Stimulated activated CD8-positive, alpha-beta memory T cell treated with anti-CD3 and anti-CD28 coated beads, Interleukin-7, amount 100 ng/mL, for 4 hours (primary cell): ENCODE measurements around the gene DCTPP1.

Source experiments
- DNase-seq, 2 donors: peaks; one replicate each; pipeline ENCODE4 v3.0.0-alpha.2; 2020; ENCODE audit warnings: low read depth in 2 of 2

The DCTPP1 gene

DNA sequence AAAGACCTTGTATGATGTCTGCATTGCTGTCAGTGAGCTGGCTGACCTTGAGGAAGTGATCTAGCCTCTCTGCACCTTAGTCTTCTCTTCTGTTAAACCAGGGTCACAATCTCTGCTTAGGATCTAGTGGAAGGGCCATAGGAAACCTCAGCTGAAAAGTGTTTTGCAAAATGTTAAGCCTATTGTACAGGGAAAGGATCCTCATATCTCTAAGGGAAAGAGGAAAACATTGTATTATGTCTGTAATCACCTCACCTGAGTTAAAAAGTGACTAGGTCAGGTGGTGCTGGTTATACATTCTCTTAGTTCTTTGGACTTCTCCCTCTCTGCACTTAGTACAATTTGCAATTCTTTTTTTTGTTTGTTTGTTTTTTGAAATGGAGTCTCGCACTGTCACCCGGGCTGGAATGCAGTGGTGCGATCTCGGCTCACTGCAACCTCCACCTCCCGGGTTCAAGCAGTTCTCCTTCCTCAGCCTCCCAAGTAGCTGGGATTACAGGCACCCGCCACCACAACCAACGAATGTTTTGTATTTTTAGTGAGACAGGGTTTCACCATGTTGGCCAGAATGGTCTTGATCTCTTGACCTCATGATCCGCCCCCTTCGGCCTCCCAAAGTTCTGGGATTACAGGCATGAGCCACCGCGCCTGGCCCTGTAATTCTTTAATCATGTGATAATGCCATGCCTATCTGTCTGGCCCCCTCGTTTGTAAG, 17.8 kb upstream of the DCTPP1 start:
- no peak for DNase-seq

DNA sequence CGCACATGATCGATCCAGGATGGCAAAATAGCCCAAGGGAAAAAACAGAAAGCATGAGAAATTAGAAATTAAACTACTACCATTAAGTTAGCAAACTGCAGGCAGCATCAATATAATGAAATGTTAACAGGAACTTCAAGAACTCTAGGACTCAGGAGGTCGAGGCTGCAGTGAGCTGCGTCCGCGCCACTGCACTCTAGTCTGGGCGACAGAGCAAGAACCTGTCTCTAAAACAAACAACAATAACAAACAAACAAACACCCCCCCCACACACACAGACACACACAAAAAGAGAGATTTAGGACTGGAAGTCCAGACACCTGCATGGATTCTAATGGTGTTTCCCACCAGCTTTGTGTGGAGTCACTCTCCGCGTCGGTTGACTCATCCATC, 16.4 kb upstream of the DCTPP1 start:
- no peak for DNase-seq

DNA sequence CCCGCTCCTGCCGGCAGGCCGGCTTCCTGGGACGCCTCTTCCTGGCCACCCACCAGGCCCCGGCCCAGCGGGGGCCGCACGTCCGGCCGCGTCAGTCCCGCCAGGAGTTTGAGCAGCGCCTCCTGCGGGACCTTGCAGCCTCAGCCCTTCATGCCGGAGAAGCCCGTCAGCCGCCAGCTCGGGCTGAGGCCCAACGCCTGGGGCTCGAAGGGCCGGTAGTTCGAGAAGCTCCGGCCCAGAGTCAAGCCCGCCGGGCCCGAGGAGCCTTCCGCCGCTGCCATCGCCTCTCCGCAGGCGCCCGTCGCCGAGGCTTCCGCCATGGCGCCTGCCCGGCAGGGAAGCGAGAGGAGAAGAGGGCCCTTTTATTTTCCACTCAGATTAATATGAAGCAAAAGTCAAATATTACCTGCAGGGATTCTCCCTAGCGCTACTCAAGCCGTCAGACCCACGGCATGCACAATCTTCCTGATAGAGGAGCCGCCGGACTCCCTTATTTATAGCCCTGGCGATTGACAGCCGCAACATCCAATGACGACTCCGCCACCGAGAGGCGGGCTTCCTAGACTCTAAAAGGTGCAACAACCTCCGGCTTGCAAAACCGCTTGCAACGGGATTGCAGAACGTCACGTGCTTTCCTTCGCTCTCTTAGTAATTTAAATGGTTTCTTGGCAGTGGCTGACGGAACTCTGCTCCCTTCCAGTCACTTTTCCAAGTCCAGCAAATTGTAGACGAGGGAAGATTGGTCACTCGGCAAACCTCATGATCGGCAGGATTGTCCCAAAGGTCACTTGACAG, 15.8 kb upstream of the DCTPP1 start, which contains the start of gene SEPHS2:
Gene SEPHS2 (minus strand): TSS at position 467 of the 795 bp plus-strand sequence. CDS start 147 bp downstream, at position 320.
- DNase-seq = peak; percentile 89 to 95

DNA sequence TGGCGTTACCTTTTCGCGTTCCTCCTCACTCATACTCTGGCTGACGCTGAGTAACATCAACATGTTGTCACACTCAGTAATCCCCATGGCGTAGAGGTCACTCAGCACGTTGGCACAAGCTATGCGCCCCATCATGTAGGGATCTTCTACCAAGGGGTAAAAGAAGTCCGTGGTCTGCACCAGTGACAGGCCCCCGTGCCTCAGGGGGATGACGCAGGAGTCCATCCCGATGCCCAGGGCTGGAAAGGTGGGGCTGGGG, 15.2 kb upstream of the DCTPP1 start:
- no peak for DNase-seq

DNA sequence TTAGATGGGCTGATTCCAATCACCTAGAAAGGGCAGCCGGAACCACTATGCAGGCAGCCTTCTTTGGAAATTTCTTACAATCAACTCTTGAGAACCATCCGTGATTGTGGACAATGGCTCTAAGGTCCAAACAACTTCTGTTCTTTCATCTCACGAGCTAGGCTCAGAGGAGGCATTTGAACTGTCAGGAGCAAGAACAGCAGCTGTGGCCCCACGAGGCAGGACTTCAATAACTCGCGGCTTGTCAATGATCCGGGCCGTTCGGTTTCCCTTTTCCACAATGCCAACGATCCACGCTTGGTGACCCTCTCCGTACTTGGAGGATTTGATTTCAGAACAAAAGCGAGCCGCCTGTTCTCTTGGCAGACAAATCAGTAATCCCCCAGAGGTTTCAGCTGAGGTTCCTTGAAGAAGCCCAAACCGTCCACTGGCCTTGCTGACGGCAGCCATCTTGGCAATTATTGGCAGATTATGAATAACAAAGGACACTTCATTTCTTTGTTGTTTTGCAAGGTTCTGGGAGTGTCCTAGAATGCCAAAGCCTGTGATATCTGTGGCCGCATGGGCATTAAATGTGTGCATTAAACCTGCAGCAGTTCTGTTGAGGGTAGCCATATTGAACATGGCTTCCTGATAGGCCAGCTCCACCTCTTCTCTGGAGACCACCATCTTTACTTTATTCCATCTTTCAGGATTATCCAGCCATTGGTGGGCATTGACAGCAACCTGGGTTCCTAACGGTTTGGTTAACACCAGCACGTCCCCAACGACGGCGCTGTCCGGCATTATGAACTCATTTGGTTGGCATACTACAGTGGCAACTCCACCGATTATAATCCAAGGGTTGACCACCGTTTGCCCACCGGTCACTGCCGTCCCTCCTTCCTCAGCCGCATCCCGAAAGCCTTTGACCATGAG, 14.7 kb upstream of the DCTPP1 start:
- DNase-seq = no peak

DNA sequence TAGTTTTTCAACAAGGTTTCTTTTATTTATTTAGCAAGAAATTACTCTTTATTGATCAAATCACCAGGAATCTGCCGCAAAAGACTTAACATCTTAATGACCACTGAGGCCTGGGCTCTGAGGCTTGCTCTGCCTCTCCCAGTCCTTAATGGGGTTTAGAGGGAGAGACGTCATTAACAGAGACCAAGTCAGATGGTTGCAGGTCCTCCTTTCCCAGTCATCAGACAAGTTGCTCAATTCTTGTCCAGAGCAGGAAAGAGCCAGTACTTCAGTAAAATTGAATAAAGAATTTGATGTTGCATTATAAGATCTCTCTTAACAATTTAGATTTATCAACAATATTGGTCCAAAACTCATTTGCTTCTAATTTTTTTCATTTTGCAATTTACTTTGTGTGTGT, 13.8 kb upstream of the DCTPP1 start:
- no peak for DNase-seq

DNA sequence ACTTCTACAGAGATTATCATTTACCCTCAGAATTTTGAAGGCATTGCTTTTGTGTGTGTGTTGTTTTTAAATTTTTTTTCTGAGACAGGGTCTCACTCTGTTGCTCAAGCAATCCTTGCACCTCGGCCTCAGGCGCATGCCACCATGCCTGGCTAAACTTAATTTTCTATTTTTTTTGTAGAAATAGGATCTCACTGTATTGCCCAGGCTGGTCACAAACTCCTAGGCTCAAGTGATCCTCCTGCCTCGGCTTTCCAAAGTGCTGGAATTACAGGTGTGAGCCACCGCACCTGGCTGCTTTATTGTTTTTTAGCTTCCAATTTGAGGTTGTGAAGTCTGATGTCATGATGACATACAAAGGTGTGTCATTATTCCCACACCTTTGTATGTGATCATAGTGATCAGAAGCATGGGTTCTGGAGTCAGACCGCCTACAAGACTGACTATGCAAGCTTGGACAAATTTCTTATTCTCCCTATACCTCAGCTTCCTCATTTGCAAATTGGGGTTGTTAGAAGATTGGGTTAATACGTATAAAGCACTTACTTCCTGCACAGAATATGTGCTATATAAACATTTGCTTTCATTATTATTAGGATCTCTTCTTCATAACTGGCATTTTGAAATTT, 10.0 kb upstream of the DCTPP1 start:
- DNase-seq = no peak

DNA sequence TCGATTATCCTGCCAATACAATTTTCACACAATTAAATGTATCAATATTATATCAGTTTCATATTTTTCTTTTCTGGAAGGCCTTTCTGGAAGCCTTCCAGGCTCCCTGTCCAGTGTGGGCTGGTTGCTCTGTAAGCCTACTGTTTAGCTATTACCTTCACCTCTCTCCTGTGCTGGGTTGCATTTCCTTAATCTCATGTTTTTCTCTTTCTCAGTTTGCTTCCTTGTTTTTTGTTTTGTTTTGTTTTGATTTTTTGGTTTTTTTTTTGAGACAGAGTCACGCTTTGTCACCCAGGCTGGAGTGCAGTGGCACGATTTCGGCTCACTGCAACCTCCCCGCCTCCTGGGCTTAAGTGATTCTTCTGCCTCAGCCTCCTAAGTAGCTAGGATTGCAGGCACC, 9.0 kb upstream of the DCTPP1 start:
- no peak for DNase-seq

DNA sequence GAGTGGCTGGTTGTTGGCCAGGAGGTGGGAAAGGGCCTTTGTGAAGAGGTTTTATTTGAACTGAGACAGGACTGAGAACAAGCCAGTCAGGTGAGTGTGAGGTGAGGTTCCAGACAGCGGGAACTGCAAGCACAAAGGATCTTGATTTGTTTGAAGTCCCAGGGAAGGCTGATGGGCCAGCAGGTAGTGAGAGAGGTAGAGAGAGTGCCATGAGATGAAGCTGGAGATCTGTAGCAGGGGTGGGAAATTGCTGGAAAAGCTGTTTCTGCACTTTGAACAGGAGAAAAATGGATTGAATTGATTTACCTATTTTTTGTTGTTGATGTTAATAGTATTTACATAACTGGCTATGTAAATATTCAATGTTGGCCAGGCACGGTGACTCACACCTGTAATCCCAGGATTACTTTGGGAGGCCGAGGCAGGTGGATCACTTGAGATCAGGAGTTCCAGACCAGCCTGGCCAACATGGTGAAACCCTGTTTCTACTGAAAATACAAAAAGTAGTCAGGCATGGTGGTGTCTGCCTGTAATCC, 7.7 kb upstream of the DCTPP1 start:
- DNase-seq = no peak

DNA sequence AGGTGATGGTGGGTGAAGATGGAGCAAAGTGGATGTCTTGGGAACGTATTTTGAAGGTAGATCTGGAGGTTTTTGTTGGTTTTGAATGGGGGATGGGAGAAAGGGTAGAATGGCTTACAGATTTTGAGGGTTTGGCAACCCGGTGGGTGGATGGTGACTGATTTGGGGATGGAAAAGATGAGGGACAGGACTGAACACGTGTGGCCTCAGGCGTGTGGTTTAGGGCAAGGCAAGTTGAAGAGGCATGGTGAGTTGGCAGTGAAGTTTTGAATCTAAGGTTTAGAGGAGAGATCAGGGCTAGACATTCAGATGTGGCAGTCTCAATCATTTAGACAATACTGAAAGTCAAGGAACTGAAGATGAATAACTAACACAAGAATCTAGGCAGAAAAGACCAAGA, 5.0 kb upstream of the DCTPP1 start:
- DNase-seq = no peak

DNA sequence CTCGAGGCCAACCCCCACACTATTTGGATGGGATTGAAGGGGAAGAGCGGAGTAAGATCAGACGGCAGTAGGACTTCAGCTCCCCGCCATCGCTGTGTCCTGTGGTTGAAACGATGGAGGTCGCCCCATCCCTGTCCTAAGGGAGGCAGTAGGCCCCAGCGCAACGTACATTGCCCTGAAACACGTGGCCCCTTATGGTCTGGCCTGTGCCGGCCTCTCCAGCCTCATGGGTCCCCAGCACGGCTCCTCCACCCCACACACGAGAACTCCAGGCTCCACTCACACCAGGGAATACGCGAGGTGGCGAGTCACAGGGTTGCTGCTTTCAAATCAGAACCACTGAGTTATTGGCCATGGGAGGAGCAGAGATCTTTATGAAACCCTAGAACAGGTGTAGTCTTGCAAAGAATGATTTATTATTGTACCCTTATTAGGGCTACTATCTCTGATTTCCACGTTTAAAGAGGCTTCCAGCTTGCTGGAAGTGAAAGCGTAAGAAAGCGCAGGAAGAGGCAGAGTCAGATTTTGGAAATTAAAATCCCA, 669 bp upstream of the DCTPP1 start:
- DNase-seq = no peak

DNA sequence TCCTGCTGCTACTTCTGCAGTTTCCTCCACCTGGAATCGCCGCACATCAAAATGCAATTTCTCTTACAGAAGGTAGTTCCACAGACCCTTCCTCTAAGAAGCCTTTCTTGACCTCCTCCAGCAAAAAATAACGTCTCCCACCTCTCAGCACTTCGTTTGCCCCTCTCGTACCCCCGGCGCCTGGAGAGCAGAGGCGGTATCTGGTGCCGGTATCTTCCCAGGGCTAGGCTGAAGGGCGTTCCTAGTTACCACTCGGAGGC, 482 bp downstream of the DCTPP1 start:
- no peak for DNase-seq

DNA sequence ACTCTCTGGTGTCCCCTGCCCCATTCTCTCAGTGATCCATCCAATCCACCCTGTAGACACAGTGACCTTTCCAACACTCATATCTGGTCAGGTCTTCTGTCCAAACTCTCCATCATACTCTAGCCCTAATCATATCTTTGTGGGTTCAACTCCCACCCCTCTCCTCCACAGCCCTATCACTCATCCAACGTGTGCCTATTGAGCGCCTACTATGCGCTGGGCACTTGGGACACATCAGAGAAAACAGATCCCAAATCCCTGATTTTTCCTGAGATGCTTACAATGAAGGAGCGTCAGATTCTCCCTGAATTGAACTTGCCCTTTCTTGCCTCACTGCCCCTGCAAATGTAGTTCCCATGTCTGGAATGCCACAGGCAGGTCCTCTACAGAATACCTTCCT, 1.8 kb downstream of the DCTPP1 start:
- DNase-seq = no peak

DNA sequence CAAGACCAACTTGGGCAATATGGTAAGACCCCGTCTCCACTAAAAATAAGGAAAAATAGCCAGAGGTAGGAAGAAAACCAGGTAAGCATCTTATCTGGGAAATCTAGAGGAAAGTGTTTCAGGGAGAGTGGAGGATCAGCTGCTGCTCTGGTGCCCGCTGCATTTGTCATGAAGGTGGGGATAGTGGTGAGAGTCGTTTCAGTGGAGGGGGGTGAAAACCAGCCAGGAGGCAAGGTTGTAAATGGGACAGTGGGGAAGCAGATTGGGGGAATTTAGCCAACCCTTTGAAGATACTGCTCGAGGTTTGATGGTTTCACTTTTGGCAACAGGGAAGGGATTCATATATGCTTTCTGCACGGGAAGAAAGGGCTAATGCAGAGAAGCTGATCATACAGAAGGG, 8.8 kb downstream of the DCTPP1 start:
- no peak for DNase-seq

DNA sequence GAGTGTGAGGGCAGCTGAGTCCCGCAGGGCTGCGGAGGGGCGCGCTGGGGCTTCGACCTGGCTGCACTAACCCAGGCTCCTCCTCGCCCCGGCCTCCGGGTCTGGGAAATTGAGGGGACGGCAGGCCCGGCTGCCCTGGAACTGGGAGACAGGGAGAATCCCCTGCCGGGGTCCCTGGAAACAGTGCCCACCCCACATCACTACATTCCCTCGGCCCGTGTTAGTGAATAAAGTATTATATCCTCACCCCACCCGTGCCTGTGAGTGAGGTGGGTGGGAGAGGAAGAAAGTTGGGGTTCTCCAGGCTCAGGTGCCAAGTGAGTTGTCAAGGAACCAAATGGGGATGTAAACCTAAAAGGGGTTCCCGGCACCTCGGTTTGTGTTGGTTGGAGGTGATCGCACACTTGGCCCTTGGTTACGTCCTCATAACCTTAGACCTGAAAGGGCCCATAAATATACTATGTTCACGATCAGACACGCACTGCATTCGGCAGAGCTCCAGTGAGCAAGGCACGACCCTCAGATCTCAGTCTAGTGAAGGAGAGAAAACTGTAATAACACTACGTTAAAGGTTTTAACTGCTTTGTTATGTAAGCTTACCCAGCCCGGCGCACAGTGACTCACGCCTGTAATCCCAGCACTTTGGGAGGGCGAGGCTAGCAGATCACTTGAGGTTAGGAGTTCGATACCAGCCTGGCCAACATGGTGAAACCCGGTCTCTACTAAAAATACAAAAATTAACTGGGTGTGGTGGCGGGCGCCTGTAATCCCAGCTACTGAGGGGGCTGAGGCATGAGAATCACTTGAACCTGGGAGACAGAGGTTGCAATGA, 11.3 kb downstream of the DCTPP1 start:
- DNase-seq = no peak

DNA sequence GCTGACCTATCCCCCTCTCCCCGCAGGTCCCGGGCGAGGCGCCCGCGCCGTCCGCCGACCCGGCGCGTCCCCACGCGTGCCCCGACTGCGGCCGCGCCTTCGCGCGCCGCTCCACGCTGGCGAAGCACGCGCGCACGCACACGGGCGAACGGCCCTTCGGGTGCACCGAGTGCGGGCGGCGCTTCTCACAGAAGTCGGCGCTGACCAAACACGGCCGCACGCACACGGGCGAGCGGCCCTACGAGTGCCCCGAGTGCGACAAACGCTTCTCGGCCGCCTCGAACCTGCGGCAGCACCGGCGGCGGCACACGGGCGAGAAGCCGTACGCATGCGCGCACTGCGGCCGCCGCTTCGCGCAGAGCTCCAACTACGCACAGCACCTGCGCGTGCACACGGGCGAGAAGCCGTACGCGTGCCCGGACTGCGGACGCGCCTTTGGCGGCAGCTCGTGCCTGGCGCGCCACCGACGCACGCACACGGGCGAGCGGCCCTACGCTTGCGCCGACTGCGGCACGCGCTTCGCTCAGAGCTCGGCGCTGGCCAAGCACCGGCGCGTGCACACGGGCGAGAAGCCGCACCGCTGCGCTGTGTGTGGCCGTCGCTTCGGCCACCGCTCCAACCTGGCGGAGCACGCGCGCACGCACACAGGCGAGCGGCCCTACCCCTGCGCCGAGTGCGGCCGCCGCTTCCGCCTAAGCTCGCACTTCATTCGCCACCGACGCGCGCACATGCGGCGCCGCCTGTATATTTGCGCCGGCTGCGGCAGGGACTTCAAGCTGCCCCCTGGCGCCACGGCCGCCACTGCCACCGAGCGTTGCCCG, 12.1 kb downstream of the DCTPP1 start:
- DNase-seq = peak; percentile 72 to 89

DNA sequence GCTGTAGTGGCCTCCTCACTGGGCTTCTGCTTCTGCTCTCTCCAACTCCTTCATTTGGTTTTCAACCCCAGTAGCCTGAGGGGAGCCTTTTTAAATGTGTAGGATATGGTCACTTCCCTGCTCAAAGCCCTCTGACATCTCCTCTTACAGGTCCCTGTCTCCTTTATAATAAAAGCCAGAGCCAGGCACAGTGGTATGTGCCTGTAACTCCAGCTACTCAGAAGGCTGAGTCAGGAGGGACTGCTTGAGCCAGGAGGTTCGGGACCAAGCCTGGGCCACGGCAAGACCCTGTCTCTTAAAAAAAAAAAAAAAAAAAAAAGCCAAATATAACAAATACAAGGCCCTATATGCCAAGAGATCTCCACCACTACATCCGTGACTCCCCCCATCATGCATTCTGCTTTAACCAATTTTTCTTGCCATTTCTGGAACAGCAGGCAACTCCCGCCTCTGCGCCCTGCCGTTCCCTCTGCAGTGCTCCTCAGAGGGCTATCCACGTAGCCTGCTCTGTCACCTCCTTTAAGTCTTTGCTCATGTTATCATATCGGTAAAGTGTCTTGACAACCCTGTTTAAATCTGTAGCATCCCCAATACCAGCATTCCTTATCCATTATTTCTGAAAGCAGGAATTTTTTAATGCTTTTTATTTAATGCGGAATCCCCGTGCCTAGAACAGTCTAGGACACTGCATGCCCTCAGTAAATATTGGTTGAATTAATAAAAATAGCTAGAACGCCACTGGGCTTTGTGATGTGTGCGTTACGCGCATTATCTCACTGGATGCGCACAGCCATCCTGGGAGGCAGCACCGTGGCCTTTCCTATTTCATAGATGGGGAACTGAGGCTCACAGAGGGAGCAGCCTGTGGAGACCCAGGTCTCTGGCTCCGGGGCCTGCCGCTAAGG, 13.0 kb downstream of the DCTPP1 start:
- DNase-seq = no peak

DNA sequence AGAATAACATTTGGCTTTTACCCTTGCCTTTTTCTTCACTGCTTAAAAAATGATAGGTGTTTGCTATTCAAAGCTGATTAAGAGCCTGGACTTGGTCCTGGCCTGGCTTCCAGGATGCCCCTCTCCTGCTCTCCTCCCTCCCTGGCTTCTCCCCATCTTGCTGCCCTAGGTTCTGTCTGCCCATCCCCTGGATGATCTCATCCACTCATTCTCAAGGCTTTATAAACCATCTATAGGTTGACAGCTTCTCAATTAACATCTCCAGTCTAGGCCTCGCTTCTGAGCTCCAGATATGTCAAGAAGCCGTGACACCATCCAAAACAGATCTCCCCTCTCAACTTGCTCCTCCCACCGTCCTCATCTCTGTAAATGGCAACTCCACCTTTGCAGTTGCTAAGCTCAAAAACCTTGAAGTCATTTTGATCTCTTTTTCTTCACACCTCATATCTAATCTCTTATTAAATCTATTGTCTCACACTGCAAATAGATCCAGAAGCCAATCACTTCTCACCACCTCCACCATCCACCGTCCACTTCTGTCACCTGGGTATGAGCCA, 13.7 kb downstream of the DCTPP1 start:
- no peak for DNase-seq

DNA sequence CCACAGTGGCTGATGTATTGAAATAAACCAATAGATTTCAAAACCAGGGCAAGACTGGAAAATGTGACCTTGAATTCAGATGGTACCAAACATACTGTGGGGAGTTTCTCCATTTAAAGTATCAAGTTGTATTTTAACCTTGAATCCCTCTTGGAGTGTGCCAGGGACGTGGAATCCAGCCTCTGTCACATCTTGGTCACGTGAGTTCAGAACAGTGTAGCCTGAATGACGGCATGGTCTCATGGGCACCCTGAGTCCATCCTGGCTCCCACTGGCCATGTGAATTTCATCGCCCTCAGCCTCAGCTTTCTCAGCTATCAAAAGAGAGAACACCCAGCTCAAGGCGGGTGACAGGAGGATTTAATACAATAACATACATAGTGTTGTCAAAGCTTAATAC, 15.7 kb downstream of the DCTPP1 start:
- no peak for DNase-seq
